GM19463 (cell line): ENCODE results near the gene CAV1.

Experiments
- ATAC-seq: cut with Tn5 transposase; IDR thresholded peaks from one replicate; pipeline ENCODE4 v1.9.1; 2021; ENCODE audit warnings: mild to moderate bottlenecking, moderate library complexity; ENCODE audit not compliant: unreplicated experiment

CAV1 gene

GRCh38 chr7:116528008-116528789 is 3.4 kb downstream of the CAV1 start:
- ATAC-seq, result no peak

GRCh38 chr7:116529250-116529649 is 4.4 kb downstream of the CAV1 start:
- ATAC-seq, result no peak

- no peak for ATAC-seq
Observed at GRCh38 chr7:116530107-116530820, 5.4 kb downstream of the CAV1 start.

GRCh38 chr7:116532102-116532688 is 7.4 kb downstream of the CAV1 start:
- no peak for ATAC-seq

- ATAC-seq, result no peak
Observed at GRCh38 chr7:116534790-116535189, 10.0 kb downstream of the CAV1 start.

- ATAC-seq, result no peak
Observed at GRCh38 chr7:116535416-116535815, 10.6 kb downstream of the CAV1 start.

GRCh38 chr7:116538138-116538537 is 13.3 kb downstream of the CAV1 start:
- no peak for ATAC-seq

- ATAC-seq, result no peak
Observed at GRCh38 chr7:116539879-116540278, 15.0 kb downstream of the CAV1 start.

- no peak for ATAC-seq
Observed at GRCh38 chr7:116540743-116541142, 15.9 kb downstream of the CAV1 start.

- no peak for ATAC-seq
Observed at GRCh38 chr7:116541951-116542350, 17.1 kb downstream of the CAV1 start.

- ATAC-seq, result no peak
Observed at GRCh38 chr7:116542618-116543017, 17.8 kb downstream of the CAV1 start.

GRCh38 chr7:116543664-116544063 is 18.8 kb downstream of the CAV1 start:
- no peak for ATAC-seq

GRCh38 chr7:116544487-116544886 is 19.7 kb downstream of the CAV1 start:
- ATAC-seq, result no peak

- ATAC-seq, result no peak
Observed at GRCh38 chr7:116545411-116545993, 20.7 kb downstream of the CAV1 start.

- ATAC-seq, result no peak
Observed at GRCh38 chr7:116546054-116546453, 21.2 kb downstream of the CAV1 start.

- ATAC-seq, result no peak
Observed at GRCh38 chr7:116546916-116547315, 22.1 kb downstream of the CAV1 start.

GRCh38 chr7:116547347-116547746 is 22.5 kb downstream of the CAV1 start:
- no peak for ATAC-seq

- peak; percentile 88 for ATAC-seq
Observed at GRCh38 chr7:116548506-116548905, 23.7 kb downstream of the CAV1 start.

GRCh38 chr7:116549370-116549769 is 24.5 kb downstream of the CAV1 start:
- no peak for ATAC-seq

GRCh38 chr7:116551692-116552091 is 26.9 kb downstream of the CAV1 start:
- no peak for ATAC-seq

GRCh38 chr7:116552602-116553001 is 27.8 kb downstream of the CAV1 start:
- no peak for ATAC-seq
